ENCODE results near the gene P2RY2. TPM values are rescaled to one million over a fixed set of nuclear protein-coding genes. Genes with fewer than 3 reads are reported as not detected.

Gene P2RY2
- total RNA-seq, 1 donor from 2014 or later, result 0.42 TPM

DNA sequence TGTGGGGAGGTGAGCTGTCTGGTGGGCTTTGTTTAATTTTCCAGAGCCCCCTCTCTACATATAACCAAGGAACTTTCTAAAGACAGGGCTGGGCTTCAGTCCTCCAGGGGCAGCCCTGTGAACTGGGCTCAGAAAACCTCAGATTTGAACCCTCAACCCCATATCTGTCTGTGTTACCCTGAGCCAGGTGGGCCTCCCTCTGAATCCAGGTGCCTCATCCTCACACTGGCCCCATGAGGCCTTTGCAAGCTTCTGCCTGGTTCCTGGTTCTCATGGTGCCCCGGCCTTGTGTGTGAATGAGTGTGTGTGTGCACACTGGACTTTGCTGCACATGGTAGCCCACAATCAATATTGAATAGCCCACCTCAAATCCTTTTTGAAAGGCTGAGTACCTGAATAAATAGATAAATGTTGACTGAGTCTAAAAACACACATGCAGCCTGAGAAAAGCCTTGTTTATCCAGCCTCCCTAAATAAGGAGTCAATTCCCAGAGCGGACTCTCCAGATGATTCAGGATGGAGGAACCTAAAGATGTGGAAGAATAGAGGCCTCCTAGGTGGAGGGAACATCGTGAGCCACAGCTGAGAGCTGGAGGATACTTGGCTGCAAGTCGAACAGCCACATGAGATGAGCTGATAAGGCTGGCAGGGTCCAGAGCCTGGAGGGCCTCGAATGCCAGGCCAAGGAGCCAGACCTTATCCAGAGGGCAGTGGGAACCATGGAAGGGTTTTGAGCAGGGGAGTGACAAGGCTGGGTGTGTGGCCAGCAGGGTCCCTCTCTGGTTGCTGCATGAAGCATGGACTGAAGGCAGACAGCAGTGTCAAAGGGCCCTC lies 28.1 kb upstream of the P2RY2 start:
- Mint-ChIP-seq H3K27ac (peak overlapping the region; percentile 94), H3K4me1 (peaks cover 50% of the 10 kb centered on the region), H3K4me3 (peak overlapping the region; percentile 59), H3K9me3 (no peaks in the 10 kb centered on the region), H3K36me3 (ENCODE audit: low read depth) (no peaks in the 10 kb centered on the region), H3K27me3 (no peaks in the 10 kb centered on the region)
- ChIA-PET POLR2A (interaction anchor here (0.6 to 2.3 kb wide), 20 partner anchors 10 to 689 kb away, joined by 3 to 17 read pairs (median 4); partner anchors contain the start of gene FCHSD2), CTCF (interaction anchor here (0.9 to 2.6 kb wide), 11 partner anchors 9 to 359 kb away, joined by 3 to 19 read pairs (median 6); no protein-coding TSS in a partner anchor)
- DNase-seq, result no peak
- intact Hi-C loops (cut with micrococcal nuclease), result loop anchor here (1.0 to 5.0 kb wide), 5 partner anchors 29 to 147 kb away; partner anchors contain the start of gene P2RY2
- ATAC-seq (ENCODE audit: low read depth), result peak; percentile 22
- TF ChIP-seq, protein P1, sequence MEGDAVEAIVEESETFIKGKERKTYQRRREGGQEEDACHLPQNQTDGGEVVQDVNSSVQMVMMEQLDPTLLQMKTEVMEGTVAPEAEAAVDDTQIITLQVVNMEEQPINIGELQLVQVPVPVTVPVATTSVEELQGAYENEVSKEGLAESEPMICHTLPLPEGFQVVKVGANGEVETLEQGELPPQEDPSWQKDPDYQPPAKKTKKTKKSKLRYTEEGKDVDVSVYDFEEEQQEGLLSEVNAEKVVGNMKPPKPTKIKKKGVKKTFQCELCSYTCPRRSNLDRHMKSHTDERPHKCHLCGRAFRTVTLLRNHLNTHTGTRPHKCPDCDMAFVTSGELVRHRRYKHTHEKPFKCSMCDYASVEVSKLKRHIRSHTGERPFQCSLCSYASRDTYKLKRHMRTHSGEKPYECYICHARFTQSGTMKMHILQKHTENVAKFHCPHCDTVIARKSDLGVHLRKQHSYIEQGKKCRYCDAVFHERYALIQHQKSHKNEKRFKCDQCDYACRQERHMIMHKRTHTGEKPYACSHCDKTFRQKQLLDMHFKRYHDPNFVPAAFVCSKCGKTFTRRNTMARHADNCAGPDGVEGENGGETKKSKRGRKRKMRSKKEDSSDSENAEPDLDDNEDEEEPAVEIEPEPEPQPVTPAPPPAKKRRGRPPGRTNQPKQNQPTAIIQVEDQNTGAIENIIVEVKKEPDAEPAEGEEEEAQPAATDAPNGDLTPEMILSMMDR (IDR thresholded peaks at IDR 0.05), result no peak

DNA sequence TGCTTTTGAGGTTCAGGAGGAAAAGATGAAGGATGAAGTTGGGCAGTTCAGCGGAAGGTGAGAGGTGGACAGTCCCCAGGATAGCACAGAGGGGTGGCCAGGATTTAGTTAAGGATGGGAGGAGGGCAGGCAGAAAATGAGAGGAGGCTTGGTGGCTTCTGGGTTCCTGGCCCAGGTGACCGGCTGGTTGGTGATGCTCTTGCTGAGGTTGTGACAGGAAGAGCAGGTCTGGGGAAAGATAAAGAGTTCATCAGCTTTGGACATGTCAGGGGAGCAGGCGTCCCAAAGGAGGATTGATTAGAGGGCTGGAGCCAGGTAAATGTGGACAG lies 27.6 kb upstream of the P2RY2 start:
- TF ChIP-seq, protein P1 (IDR thresholded peaks at IDR 0.05), result no peak
- no peak for DNase-seq
- H3K4me3 Mint-ChIP-seq, result no peak overlapping the region
- H3K36me3 Mint-ChIP-seq (ENCODE audit: low read depth), result no peaks in the 10 kb centered on the region
- CTCF ChIA-PET, result no interaction called here
- peak overlapping the region; percentile 94 for H3K27ac Mint-ChIP-seq
- peaks cover 46% of the 10 kb centered on the region for H3K4me1 Mint-ChIP-seq
- H3K9me3 Mint-ChIP-seq, result no peaks in the 10 kb centered on the region
- intact Hi-C loops (cut with micrococcal nuclease), result no loop called here
- no peaks in the 10 kb centered on the region for H3K27me3 Mint-ChIP-seq
- POLR2A ChIA-PET, result interaction anchor here (1.2 to 2.3 kb wide), 4 partner anchors 10 to 52 kb away, joined by 3 to 8 read pairs (median 5); no protein-coding TSS in a partner anchor
- no peak for ATAC-seq (ENCODE audit: low read depth)

DNA sequence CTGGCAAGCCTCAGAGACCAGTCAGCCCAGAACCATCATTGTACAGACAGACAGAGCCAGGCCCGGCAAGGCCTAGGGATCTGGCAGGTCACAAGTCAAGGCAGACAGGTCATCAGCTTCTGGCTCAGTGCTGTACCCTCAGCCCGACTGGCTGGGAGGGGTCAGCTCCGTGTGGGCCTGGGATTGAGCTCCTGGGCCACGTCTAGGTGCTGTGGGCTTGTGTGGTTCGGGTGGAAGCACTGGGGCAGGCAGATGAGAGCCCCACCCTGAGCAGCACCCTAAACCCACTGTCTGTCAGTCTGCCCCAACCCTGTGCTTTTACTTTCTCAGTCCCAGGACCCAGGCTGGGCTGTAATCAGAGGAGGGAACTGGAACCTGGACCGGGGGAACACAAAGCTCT lies 26.9 kb upstream of the P2RY2 start:
- no peak for ATAC-seq (ENCODE audit: low read depth)
- intact Hi-C loops (cut with micrococcal nuclease), result no loop called here
- Mint-ChIP-seq H3K9me3 (no peaks in the 10 kb centered on the region), H3K27me3 (no peaks in the 10 kb centered on the region), H3K27ac (no peak overlapping the region), H3K36me3 (ENCODE audit: low read depth) (no peaks in the 10 kb centered on the region), H3K4me1 (peaks cover 43% of the 10 kb centered on the region), H3K4me3 (no peak overlapping the region)
- ChIA-PET POLR2A (interaction anchor here (0.6 to 1.2 kb wide), 2 partner anchors 24 to 376 kb away, joined by 3 read pairs; no protein-coding TSS in a partner anchor), CTCF (interaction anchor here (1.2 kb wide), 1 partner anchor 13 kb away, joined by 5 read pairs; no protein-coding TSS in a partner anchor)
- TF ChIP-seq, protein P1 (IDR thresholded peaks at IDR 0.05), result no peak
- DNase-seq, result no peak

DNA sequence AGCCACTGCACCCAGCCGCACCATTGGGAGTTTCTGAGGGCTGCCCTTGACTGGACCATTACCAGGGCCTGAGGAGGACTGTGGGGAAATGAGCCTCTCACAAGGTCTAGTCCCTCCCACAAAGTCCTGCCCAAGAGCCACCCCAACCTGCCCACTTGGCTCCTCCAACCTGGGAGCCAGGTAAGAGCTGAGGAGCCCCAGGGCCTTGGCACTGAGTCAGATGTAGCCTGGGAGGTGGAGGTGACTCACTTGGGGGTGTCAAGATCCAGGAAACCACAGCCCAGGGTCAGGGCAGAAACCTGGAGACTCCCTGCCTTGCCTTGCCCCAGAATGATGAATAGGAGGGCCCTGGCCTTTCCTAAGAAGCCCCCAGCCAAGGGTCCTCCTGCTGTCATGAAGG lies 25.8 kb upstream of the P2RY2 start:
- DNase-seq, result no peak
- no peak for ATAC-seq (ENCODE audit: low read depth)
- Mint-ChIP-seq H3K4me1 (peaks cover 38% of the 10 kb centered on the region), H3K4me3 (no peak overlapping the region), H3K27me3 (peaks cover 2% of the 10 kb centered on the region), H3K9me3 (no peaks in the 10 kb centered on the region), H3K27ac (no peak overlapping the region), H3K36me3 (ENCODE audit: low read depth) (no peaks in the 10 kb centered on the region)
- TF ChIP-seq, protein P1 (IDR thresholded peaks at IDR 0.05), result no peak
- intact Hi-C loops (cut with micrococcal nuclease), result no loop called here
- ChIA-PET CTCF (no interaction called here), POLR2A (interaction anchor here (0.6 kb wide), 3 partner anchors 40 to 304 kb away, joined by 3 to 7 read pairs (median 3); no protein-coding TSS in a partner anchor)

DNA sequence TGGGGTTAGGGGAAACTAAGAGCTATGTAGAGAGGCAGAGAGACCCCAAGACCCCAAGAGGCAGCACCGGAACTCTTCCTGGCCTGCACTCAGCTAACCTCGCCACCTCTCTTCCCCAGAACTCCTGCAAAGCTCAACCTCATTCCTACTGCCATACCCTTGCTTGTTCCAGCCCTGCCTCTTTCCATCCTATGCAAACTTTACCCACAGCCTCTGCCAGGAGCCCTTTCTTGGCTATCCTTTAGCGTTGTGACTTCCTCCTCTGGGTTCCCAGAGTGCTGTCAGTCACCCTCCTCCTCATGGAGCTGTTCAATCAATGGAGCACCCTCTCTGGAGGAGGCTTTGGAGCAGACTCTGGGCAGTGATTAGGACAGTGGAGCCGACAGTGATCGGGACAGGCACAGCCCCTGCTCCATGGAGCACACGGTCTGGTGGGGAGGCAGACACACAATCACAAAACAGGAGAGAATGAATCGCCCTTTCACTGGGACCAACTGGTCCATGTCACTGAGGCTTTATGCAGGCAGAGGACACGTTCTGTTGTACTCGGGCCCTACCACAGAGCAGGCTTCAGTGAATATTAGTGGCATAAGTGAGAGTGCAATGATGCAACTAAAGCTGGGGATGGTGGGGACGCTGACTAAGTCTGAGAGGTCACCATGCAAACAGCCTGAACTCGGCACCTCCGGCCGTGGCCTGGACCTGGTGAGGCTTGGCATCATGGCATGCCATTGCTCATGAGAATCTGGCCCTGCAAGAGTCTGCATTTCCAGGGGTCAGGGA lies 24.6 kb upstream of the P2RY2 start:
- Mint-ChIP-seq H3K27me3 (peaks cover 2% of the 10 kb centered on the region), H3K4me1 (peaks cover 35% of the 10 kb centered on the region), H3K27ac (no peak overlapping the region), H3K36me3 (ENCODE audit: low read depth) (no peaks in the 10 kb centered on the region), H3K4me3 (no peak overlapping the region), H3K9me3 (no peaks in the 10 kb centered on the region)
- CTCF ChIA-PET, result no interaction called here
- DNase-seq (no peak), ATAC-seq (ENCODE audit: low read depth) (no peak)
- POLR2A ChIA-PET, result no interaction called here
- TF ChIP-seq, protein P1 (IDR thresholded peaks at IDR 0.05), result no peak
- intact Hi-C loops (cut with micrococcal nuclease), result no loop called here

Measured in activated B cell treated with CpG ODN at 0.5 μM for 24 hours (primary cell).